ENCODE data around the gene NF1.

GRCh38 chr17:31250229-31250628 is 155.5 kb downstream of the NF1 start:
- TF ChIP-seq CTCF (IDR thresholded peaks at IDR 0.05; ENCODE audit: low read depth, low read length), result no peak
- TF ChIP-seq POLR2A (IDR thresholded peaks at IDR 0.05; ENCODE audit: extremely low read depth, insufficient read length), result no peak
- no peak for TF ChIP-seq MAX (IDR thresholded peaks at IDR 0.05; ENCODE audit: low read depth, low read length)
- no peak for TF ChIP-seq MYC (IDR thresholded peaks at IDR 0.05; ENCODE audit: low read depth, low read length)

Measured in NB4 (cell line).